HG02610 (cell line): ENCODE results near the gene NCDN.
"Not testable (repeated sequence)": the region's sequence is repeated elsewhere in the genome, so short reads cannot be mapped to it uniquely, and the experiment has no call there.

Source experiments
- ATAC-seq: cut with Tn5 transposase; IDR thresholded peaks from one replicate; pipeline ENCODE4 v1.9.1; 2021; ENCODE audit warnings: mild to moderate bottlenecking, moderate library complexity; ENCODE audit not compliant: unreplicated experiment

NCDN gene

DNA sequence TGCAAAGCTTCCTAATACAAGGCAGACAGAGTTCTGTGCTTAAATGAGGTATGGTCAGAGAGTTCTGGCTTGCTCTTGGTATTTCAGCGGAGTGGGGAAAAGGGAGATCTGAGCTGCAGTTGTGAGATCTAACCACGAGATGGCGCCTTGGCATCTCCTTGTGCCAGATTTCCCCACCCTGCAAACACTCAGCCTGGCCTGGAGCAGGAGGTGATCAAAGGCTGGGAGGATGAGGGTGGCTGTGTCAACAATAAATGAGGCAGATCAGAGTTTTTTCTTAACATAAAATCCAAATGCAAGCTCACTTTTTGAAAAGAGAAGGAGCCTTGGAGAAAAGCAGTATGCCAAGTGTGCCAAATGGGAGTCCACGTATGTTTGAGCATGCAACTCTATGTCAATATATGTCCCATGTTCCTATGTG is 11.4 kb downstream of the NCDN start:
- no peak for ATAC-seq

GRCh38 chr1:35569936-35570335 is 12.3 kb downstream of the NCDN start:
- ATAC-seq = no peak

GRCh38 chr1:35570589-35571137 is 13.1 kb downstream of the NCDN start:
- ATAC-seq = no peak

DNA sequence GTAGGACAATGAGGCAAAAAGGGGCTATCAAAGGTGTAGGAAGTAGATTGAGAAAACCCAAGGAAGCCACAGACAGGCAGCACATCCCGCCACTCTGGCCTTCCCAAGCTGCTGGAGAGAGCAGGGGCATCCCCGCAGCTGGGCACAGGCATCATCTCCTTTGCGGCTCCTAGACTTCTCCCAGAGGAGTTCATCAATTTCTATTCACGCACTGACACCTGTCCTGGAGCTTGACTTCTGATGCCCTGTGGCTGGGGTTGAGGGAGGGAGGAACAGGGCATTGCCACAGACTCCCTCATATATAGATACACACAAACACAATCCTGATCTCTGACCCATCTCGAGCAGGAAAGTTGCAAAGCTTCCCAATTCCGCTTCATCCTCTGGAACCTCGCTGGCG is 13.7 kb downstream of the NCDN start:
- no peak for ATAC-seq

DNA sequence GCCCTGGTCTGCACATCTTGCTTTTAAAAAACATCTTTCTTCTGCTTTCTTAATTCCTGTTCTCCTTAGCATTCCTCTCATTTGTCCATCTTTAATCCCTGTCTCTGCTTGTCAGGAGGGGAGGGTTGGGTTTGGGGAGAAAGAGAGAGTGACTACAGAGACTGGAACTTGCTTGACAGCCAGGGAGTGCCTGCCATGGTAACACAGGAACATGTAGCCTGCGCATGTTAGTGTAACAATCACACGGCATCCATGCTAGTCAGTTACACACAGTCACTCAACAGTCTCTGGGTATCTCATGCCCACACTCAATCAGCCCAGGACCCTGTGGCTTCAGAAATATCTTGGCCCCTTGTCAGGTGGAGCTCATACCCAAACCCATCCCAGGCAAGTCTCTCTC is 14.7 kb downstream of the NCDN start:
- ATAC-seq = no peak

DNA sequence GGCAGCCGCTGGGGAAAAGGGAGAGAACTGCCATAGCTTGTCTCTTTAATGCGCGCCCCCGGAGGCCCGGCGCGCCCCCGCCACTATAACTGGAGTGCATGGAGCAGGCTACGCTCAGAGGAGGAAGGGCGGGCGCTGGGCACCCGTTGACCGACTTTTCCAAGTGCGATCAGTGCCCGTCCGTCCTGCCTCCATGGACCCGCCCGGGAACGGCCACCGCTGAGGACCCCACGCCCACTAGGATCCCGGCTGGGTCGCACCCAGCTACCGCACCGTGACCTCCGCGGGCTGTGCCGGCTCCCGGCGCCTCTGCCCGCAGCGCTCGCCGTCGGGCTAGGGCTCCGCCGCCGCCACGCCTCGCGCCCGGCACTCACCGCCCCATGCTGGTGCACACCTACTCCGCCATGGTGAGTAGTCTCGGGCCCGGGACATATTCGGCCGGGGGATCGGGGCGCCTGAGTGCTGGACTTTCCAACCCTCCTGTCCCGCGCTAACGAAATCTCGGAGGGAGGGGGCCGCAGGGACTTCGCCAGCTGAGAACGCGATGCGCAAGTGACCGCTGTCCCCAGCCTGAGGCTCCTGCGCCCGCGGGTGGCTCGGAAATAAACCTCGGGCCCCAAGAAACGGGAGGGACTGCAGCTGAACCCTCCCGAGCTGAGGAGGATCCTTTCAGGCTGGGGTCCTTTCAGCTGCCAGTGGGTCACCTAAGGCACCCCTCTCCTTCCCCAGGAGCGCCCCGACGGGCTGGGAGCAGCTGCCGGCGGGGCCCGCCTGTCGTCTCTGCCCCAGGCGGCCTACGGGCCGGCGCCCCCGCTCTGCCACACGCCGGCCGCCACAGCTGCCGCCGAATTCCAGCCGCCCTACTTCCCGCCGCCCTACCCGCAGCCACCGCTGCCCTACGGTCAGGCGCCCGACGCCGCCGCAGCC is 15.9 kb downstream of the NCDN start, which contains the start of gene TFAP2E:
TFAP2E (plus strand) TSS at position 117 of the 927 bp plus-strand sequence; CDS start at position 381, 264 bp downstream.
- ATAC-seq = no peak

GRCh38 chr1:35574125-35574654 is 16.6 kb downstream of the NCDN start:
- no peak for ATAC-seq

DNA sequence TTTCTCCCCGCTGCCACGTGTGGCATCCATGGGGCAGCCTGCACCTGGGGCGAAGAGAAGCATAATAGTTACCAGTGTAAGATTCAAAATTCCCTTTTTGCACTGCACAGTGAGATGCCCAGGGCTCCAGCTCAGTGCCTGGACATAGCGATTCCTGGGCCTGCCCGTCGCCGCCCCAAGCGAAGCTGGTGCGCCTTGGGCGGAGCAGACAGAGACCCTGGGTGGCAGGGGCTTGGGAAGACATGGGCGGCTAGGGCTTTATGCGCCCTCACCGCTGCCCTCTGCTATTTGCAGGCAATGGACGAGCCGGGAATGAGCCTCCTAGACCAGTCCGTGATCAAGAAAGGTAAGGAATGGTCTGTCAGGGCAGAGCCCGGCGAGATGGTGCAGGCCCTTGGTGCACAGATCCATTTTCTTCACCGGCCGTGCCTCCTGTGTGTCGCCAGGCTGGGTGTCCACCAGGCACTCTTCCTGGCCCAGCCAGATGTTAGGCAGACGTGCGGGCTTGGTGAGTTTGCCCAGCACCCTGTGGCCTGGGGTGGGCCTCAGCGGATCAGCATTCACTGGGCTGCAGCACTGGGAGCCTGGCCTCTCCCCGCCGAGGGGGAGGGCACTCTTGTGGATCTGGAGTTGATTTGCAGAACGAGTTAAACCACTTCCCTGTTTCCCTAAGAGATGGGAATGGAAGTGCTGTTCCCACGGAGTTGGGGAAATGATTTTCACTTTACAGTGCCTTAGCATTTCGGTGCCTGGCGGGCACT is 17.2 kb downstream of the NCDN start:
- no peak for ATAC-seq

- no peak for ATAC-seq
Observed at GRCh38 chr1:35575416-35575958, 17.9 kb downstream of the NCDN start.

GRCh38 chr1:35576061-35576765 is 18.6 kb downstream of the NCDN start:
- no peak for ATAC-seq

- not testable (repeated sequence) for ATAC-seq
Observed at GRCh38 chr1:35576766-35577070, 19.1 kb downstream of the NCDN start.

GRCh38 chr1:35577071-35577998 is 19.7 kb downstream of the NCDN start:
- ATAC-seq = peak; percentile 72

GRCh38 chr1:35580949-35581388 is 23.4 kb downstream of the NCDN start:
- no peak for ATAC-seq

DNA sequence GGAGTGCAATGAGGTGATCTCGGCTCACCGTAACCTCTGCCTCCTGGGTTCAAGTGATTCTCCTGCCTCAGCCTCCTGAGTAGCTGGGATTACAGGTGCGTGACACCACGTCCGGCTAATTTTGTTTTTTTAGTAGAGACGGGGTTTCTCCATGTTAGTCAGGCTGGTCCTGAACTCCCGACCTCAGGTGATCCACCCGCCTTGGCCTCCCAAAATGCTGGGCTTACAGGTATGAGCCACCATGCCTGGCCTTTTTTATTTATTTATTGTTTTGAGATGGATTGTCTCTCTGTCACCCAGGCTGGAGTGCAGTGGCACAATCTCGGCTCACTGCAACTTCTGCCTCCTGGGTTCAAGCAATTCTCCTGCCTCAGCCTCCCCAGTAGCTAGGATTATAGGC is 24.0 kb downstream of the NCDN start:
- not testable (repeated sequence) for ATAC-seq

GRCh38 chr1:35585281-35585680 is 27.7 kb downstream of the NCDN start:
- no peak for ATAC-seq

GRCh38 chr1:35585805-35586204 is 28.2 kb downstream of the NCDN start:
- not testable (repeated sequence) for ATAC-seq

DNA sequence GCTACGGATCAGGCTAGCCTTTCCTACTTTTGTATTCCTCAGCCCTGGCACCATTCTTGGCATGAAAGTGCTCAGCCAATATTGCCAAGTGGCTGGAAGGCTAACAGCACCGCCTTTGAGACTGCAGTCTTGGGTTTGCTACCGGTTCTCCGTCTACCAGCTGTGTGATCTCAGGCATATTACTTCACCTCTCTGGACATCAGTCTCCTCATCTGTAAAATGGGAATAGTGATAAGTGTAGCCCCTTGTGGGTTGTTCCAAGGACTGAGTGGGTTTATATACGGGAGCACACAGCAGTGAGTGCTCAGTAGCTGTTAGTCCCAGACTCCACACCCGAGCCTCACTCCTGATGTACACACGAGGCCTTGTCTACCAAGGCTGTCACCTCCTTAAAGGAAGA is 29.2 kb downstream of the NCDN start:
- no peak for ATAC-seq

- ATAC-seq = no peak
Observed at GRCh38 chr1:35587736-35588135, 30.1 kb downstream of the NCDN start.

GRCh38 chr1:35588197-35588910 is 30.8 kb downstream of the NCDN start:
- no peak for ATAC-seq
